Tibial artery (tissue), 4 donors: ENCODE results near the gene PXDN.
"Not testable (repeated sequence)": the region's sequence is repeated elsewhere in the genome, so short reads cannot be mapped to it uniquely, and the experiment has no call there.

Experiments
- DNase-seq, 2 donors: peaks; one replicate each; pipeline ENCODE4 v3.0.0-alpha.2; 2019
- H3K27ac ChIP-seq, 2 donors: fragments of 200-600 bp; sonication (generic) in 1 of 2; 1 replicate in 1 of 2; 2 replicates in 1 of 2; pipeline ENCODE4 v1.5.1; 2018 to 2019; ENCODE audit warnings: mild to moderate bottlenecking in 1 of 2
- H3K27me3 ChIP-seq, 2 donors: fragments of 200-600 bp; sonication (generic) in 1 of 2; one replicate each; pipeline versions ENCODE4 v1.5.1 to v1.6.0; 2016 to 2019
- H3K36me3 ChIP-seq, 3 donors: fragments of 200-600 bp; sonication (generic) in 2 of 3; one replicate each; pipeline ENCODE4 v1.5.1; 2016 to 2019; ENCODE audit warnings: mild to moderate bottlenecking in 2 of 3
- H3K4me1 ChIP-seq, 4 donors: fragments of 200-600 bp; sonication (generic) in 2 of 4; 1 replicate in 3 of 4; 2 replicates in 1 of 4; pipeline ENCODE4 v1.5.1; 2016 to 2019
- H3K4me3 ChIP-seq, 2 donors: fragments of 200-600 bp; sonication (generic) in 1 of 2; 1 replicate in 1 of 2; 2 replicates in 1 of 2; pipeline ENCODE4 v1.5.1; 2018 to 2019; ENCODE audit warnings: mild to moderate bottlenecking in 2 of 2
- H3K9me3 ChIP-seq, 3 donors: fragments of 200-600 bp; sonication (generic) in 1 of 3; one replicate each; pipeline ENCODE4 v1.5.1; 2016 to 2019
- CTCF ChIP-seq, 2 experiments: fragments of 200-600 bp in 1 of 2; fragments of 450-650 bp in 1 of 2; IDR thresholded peaks; one replicate each; pipeline ENCODE4 v1.5.1; 2017 to 2019; ENCODE audit warnings: antibody characterized with exemption in 2 of 2, mild to moderate bottlenecking in 1 of 2, moderate library complexity in 1 of 2
- intact Hi-C: fragments of 100-400 bp; cut with DNase I; formaldehyde crosslinking; loops from one replicate; pipeline ENCODE4 v1.15.0; 2023; ENCODE audit warnings: low total_unique reads

Gene PXDN

GRCh38 chr2:1716441-1716840 lies 27.9 kb downstream of the PXDN start:
- TF ChIP-seq CTCF (IDR thresholded peaks at IDR 0.05), result no peak
- no peak overlapping the region for H3K4me3 ChIP-seq
- H3K27me3 ChIP-seq, result no peaks in the 10 kb centered on the region
- peak overlapping the region; percentile 20 to 38 for H3K27ac ChIP-seq
- no peaks in the 10 kb centered on the region for H3K36me3 ChIP-seq
- peaks cover 0 to 80% (median 61%) of the 10 kb centered on the region in 4 donors for H3K4me1 ChIP-seq
- no peaks in the 10 kb centered on the region for H3K9me3 ChIP-seq
- intact Hi-C loops, result no loop called here
- no peak for DNase-seq

GRCh38 chr2:1716014-1716305 lies 28.4 kb downstream of the PXDN start:
- H3K4me3 ChIP-seq, intact Hi-C loops, H3K9me3 ChIP-seq, H3K27me3 ChIP-seq, H3K36me3 ChIP-seq: not testable (repeated sequence)
- Histone ChIP-seq H3K27ac (peak overlapping the region in 1 of 2 donors; percentile 73), H3K4me1 (peaks cover 0 to 76% (median 56%) of the 10 kb centered on the region in 4 donors)
- peak in 1 of 2 donors; percentile 23 for DNase-seq

- no peak for TF ChIP-seq CTCF (IDR thresholded peaks at IDR 0.05)
- DNase-seq, result peak in 1 of 2 donors; percentile 22
- intact Hi-C loops, result no loop called here
- Histone ChIP-seq H3K27me3 (no peaks in the 10 kb centered on the region), H3K36me3 (no peaks in the 10 kb centered on the region), H3K9me3 (no peaks in the 10 kb centered on the region), H3K4me1 (peaks cover 0 to 70% (median 50%) of the 10 kb centered on the region in 4 donors), H3K4me3 (no peak overlapping the region), H3K27ac (peak overlapping the region in 1 of 2 donors; percentile 73)
Observed at GRCh38 chr2:1715184-1716013, 28.9 kb downstream of the PXDN start.

- DNase-seq, result no peak
- H3K27me3 ChIP-seq, result no peaks in the 10 kb centered on the region
- intact Hi-C loops, result no loop called here
- H3K9me3 ChIP-seq, result no peaks in the 10 kb centered on the region
- no peaks in the 10 kb centered on the region for H3K36me3 ChIP-seq
- no peak for TF ChIP-seq CTCF (IDR thresholded peaks at IDR 0.05)
- H3K4me3 ChIP-seq, result no peak overlapping the region
- peak overlapping the region in 1 of 2 donors; percentile 73 for H3K27ac ChIP-seq
- H3K4me1 ChIP-seq, result peaks cover 0 to 67% (median 48%) of the 10 kb centered on the region in 4 donors
Observed at GRCh38 chr2:1714291-1715064, 29.8 kb downstream of the PXDN start.

GRCh38 chr2:1713839-1714236 lies 30.5 kb downstream of the PXDN start:
- Histone ChIP-seq H3K27me3 (no peaks in the 10 kb centered on the region), H3K9me3 (no peaks in the 10 kb centered on the region), H3K36me3 (no peaks in the 10 kb centered on the region), H3K4me1 (peaks cover 0 to 68% (median 52%) of the 10 kb centered on the region in 4 donors), H3K27ac (peak overlapping the region; percentile 63 to 73), H3K4me3 (no peak overlapping the region)
- TF ChIP-seq CTCF (IDR thresholded peaks at IDR 0.05), result no peak
- no peak for DNase-seq
- intact Hi-C loops, result no loop called here
